PC-3 (cell line): ENCODE results near the gene RANBP3.

ENCODE experiments used
- EZH2 ChIP-seq: fragments of 300-600 bp; sonication (generic); IDR thresholded peaks from one replicate; pipeline ENCODE4 v1.6.1; 2017; ENCODE audit warnings: antibody characterized with exemption, mild to moderate bottlenecking, low read length; ENCODE audit not compliant: unreplicated experiment
- TF ChIP-seq, protein P1 (sequence below): fragments of 300-600 bp; sonication (generic); conservative IDR thresholded peaks from 2 replicates; pipeline ENCODE4 v1.5.1; 2017; ENCODE audit warnings: antibody characterized with exemption, low read depth, mild to moderate bottlenecking, low read length

- TF ChIP-seq, protein P1, sequence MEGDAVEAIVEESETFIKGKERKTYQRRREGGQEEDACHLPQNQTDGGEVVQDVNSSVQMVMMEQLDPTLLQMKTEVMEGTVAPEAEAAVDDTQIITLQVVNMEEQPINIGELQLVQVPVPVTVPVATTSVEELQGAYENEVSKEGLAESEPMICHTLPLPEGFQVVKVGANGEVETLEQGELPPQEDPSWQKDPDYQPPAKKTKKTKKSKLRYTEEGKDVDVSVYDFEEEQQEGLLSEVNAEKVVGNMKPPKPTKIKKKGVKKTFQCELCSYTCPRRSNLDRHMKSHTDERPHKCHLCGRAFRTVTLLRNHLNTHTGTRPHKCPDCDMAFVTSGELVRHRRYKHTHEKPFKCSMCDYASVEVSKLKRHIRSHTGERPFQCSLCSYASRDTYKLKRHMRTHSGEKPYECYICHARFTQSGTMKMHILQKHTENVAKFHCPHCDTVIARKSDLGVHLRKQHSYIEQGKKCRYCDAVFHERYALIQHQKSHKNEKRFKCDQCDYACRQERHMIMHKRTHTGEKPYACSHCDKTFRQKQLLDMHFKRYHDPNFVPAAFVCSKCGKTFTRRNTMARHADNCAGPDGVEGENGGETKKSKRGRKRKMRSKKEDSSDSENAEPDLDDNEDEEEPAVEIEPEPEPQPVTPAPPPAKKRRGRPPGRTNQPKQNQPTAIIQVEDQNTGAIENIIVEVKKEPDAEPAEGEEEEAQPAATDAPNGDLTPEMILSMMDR, result no peak
- TF ChIP-seq EZH2, result no peak
Observed at GRCh38 chr19:5953680-5954213, 24.2 kb downstream of the RANBP3 start.
